ENCODE measurements around the gene LHPP.

The LHPP gene

GRCh38 chr10:124560377-124561105 lies 98.9 kb downstream of the LHPP start:
- H3K9ac ChIP-seq (ENCODE audit: low read length): peak overlapping the region; percentile 59
- peak overlapping the region; percentile 12 for H2BK15ac ChIP-seq (ENCODE audit: low read depth, poor library complexity, severe bottlenecking)
- H4K8ac ChIP-seq (ENCODE audit: low read length): peak overlapping the region; percentile 59
- 39% methylated on average over 18 of the region's 18 CpGs for WGBS
- no peak overlapping the region for H3K27ac ChIP-seq (ENCODE audit: low read length, poor library complexity, severe bottlenecking)
- H2AK5ac ChIP-seq (ENCODE audit: low read length, severe bottlenecking): no peak overlapping the region
- DNase-seq: peak; percentile 72
- H3K4me3 ChIP-seq (ENCODE audit: insufficient read depth in 1 of 2, low read depth in 1 of 2, low read length in 2 of 2): no peak overlapping the region
- H2BK12ac ChIP-seq (ENCODE audit: low read length in 2 of 2): no peak overlapping the region
- H2AFZ ChIP-seq (ENCODE audit: low read depth, low read length): no peak overlapping the region
- no peaks in the 10 kb centered on the region for H3K36me3 ChIP-seq (ENCODE audit: control insufficient read depth in 1 of 2, insufficient read depth in 2 of 2, low read depth in 1 of 2, low read length in 2 of 2)
- peaks cover 4 to 30% of the 10 kb centered on the region in 2 experiments for H3K27me3 ChIP-seq (ENCODE audit: control insufficient read depth in 1 of 2, insufficient read depth in 1 of 2, low read length in 2 of 2)
- H3K79me1 ChIP-seq (replicated peaks; ENCODE audit: low read length, poor library complexity, severe bottlenecking): no peaks in the 10 kb centered on the region
- no peak overlapping the region for H4K91ac ChIP-seq (ENCODE audit: low read length)
- H3K14ac ChIP-seq (ENCODE audit: low read length in 2 of 2): no peak overlapping the region
- H3K9me3 ChIP-seq (ENCODE audit: control insufficient read depth, low read length): no peaks in the 10 kb centered on the region
- H3K4ac ChIP-seq (ENCODE audit: low read depth in 1 of 2, low read length in 2 of 2): no peak overlapping the region
- no peak overlapping the region for H3K23ac ChIP-seq (ENCODE audit: low read length in 2 of 2)
- no peak overlapping the region for H3K18ac ChIP-seq (ENCODE audit: low read depth in 1 of 2, low read length in 2 of 2)
- no peak overlapping the region for H3K4me2 ChIP-seq (ENCODE audit: low read length, poor library complexity, severe bottlenecking)
- H2BK5ac ChIP-seq (ENCODE audit: low read depth, low read length, poor library complexity, severe bottlenecking): no peak overlapping the region
- H3K4me1 ChIP-seq (ENCODE audit: control insufficient read depth, insufficient read depth, low read depth, low read length): peaks cover 7% of the 10 kb centered on the region
- H2BK120ac ChIP-seq (ENCODE audit: low read depth, low read length): peak overlapping the region; percentile 24

DNA sequence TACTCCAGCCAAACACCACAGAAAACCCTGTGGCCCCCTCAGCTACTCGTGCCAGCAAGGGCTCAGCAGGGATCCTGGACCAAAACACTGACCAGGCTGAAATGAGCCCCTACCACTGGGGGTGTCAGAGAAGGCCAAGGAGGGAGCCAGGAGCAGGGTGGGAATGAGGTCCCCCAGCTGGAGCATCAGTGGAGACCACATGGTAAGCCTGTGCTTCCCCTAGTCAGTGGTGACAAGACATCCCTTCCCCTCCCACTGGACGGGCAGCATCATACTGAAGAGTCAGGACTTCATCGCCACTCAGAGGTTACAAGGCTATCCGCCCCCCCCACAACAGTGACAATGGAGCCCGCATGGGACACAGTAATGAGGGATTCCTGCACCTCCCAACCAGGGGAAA lies 99.6 kb downstream of the LHPP start:
- Histone ChIP-seq H3K4me1 (ENCODE audit: control insufficient read depth, insufficient read depth, low read depth, low read length) (peaks cover 8% of the 10 kb centered on the region), H3K36me3 (ENCODE audit: control insufficient read depth in 1 of 2, insufficient read depth in 2 of 2, low read depth in 1 of 2, low read length in 2 of 2) (no peaks in the 10 kb centered on the region), H3K4ac (ENCODE audit: low read depth in 1 of 2, low read length in 2 of 2) (no peak overlapping the region), H2AFZ (ENCODE audit: low read depth, low read length) (no peak overlapping the region), H4K8ac (ENCODE audit: low read length) (no peak overlapping the region), H2BK5ac (ENCODE audit: low read depth, low read length, poor library complexity, severe bottlenecking) (no peak overlapping the region), H4K91ac (ENCODE audit: low read length) (peak overlapping the region; percentile 45), H3K4me3 (ENCODE audit: insufficient read depth in 1 of 2, low read depth in 1 of 2, low read length in 2 of 2) (no peak overlapping the region), H2BK120ac (ENCODE audit: low read depth, low read length) (peak overlapping the region; percentile 24), H3K79me1 (replicated peaks; ENCODE audit: low read length, poor library complexity, severe bottlenecking) (no peaks in the 10 kb centered on the region), H3K18ac (ENCODE audit: low read depth in 1 of 2, low read length in 2 of 2) (peak overlapping the region in 1 of 2 experiments; percentile 48), H3K27me3 (ENCODE audit: control insufficient read depth in 1 of 2, insufficient read depth in 1 of 2, low read length in 2 of 2) (peaks cover 8 to 36% of the 10 kb centered on the region in 2 experiments), H3K4me2 (ENCODE audit: low read length, poor library complexity, severe bottlenecking) (no peak overlapping the region), H3K9ac (ENCODE audit: low read length) (no peak overlapping the region), H2BK12ac (ENCODE audit: low read length in 2 of 2) (peak overlapping the region in 1 of 2 experiments; percentile 45), H3K23ac (ENCODE audit: low read length in 2 of 2) (no peak overlapping the region), H3K27ac (ENCODE audit: low read length, poor library complexity, severe bottlenecking) (no peak overlapping the region), H2BK15ac (ENCODE audit: low read depth, poor library complexity, severe bottlenecking) (no peak overlapping the region), H3K9me3 (ENCODE audit: control insufficient read depth, low read length) (no peaks in the 10 kb centered on the region), H3K14ac (ENCODE audit: low read length in 2 of 2) (no peak overlapping the region), H2AK5ac (ENCODE audit: low read length, severe bottlenecking) (no peak overlapping the region)
- WGBS: 80% methylated on average over 5 of the region's 5 CpGs
- no peak for DNase-seq

GRCh38 chr10:124562425-124563060 lies 100.9 kb downstream of the LHPP start:
- Histone ChIP-seq H2AK5ac (ENCODE audit: low read length, severe bottlenecking) (no peak overlapping the region), H3K79me1 (replicated peaks; ENCODE audit: low read length, poor library complexity, severe bottlenecking) (no peaks in the 10 kb centered on the region), H2BK5ac (ENCODE audit: low read depth, low read length, poor library complexity, severe bottlenecking) (no peak overlapping the region), H2BK12ac (ENCODE audit: low read length in 2 of 2) (no peak overlapping the region), H3K36me3 (ENCODE audit: control insufficient read depth in 1 of 2, insufficient read depth in 2 of 2, low read depth in 1 of 2, low read length in 2 of 2) (no peaks in the 10 kb centered on the region), H3K23ac (ENCODE audit: low read length in 2 of 2) (no peak overlapping the region), H2BK120ac (ENCODE audit: low read depth, low read length) (no peak overlapping the region), H2AFZ (ENCODE audit: low read depth, low read length) (no peak overlapping the region), H3K9me3 (ENCODE audit: control insufficient read depth, low read length) (no peaks in the 10 kb centered on the region), H3K9ac (ENCODE audit: low read length) (no peak overlapping the region), H3K4me1 (ENCODE audit: control insufficient read depth, insufficient read depth, low read depth, low read length) (peaks cover 8% of the 10 kb centered on the region), H4K8ac (ENCODE audit: low read length) (no peak overlapping the region), H3K4me3 (ENCODE audit: insufficient read depth in 1 of 2, low read depth in 1 of 2, low read length in 2 of 2) (no peak overlapping the region), H3K18ac (ENCODE audit: low read depth in 1 of 2, low read length in 2 of 2) (no peak overlapping the region), H2BK15ac (ENCODE audit: low read depth, poor library complexity, severe bottlenecking) (no peak overlapping the region), H3K27ac (ENCODE audit: low read length, poor library complexity, severe bottlenecking) (no peak overlapping the region), H3K27me3 (ENCODE audit: control insufficient read depth in 1 of 2, insufficient read depth in 1 of 2, low read length in 2 of 2) (peaks cover 12 to 44% of the 10 kb centered on the region in 2 experiments), H4K91ac (ENCODE audit: low read length) (no peak overlapping the region), H3K4ac (ENCODE audit: low read depth in 1 of 2, low read length in 2 of 2) (no peak overlapping the region), H3K14ac (ENCODE audit: low read length in 2 of 2) (no peak overlapping the region), H3K4me2 (ENCODE audit: low read length, poor library complexity, severe bottlenecking) (no peak overlapping the region)
- no peak for DNase-seq
- 77% methylated on average over 2 of the region's 7 CpGs for whole genome bisulfite sequencing

- no peak overlapping the region for H3K4ac ChIP-seq (ENCODE audit: low read depth in 1 of 2, low read length in 2 of 2)
- WGBS: 84% methylated on average over 6 of the region's 7 CpGs
- H3K23ac ChIP-seq (ENCODE audit: low read length in 2 of 2): no peak overlapping the region
These were observed 101.9 kb downstream of the LHPP start for GRCh38 chr10:124563320-124564040.

More at GRCh38 chr10:124563320-124564040, 101.9 kb downstream of the LHPP start:
- no peak overlapping the region for H3K9ac ChIP-seq (ENCODE audit: low read length)
- H2BK120ac ChIP-seq (ENCODE audit: low read depth, low read length): no peak overlapping the region
- H4K8ac ChIP-seq (ENCODE audit: low read length): no peak overlapping the region
- no peak overlapping the region for H3K18ac ChIP-seq (ENCODE audit: low read depth in 1 of 2, low read length in 2 of 2)
- H3K36me3 ChIP-seq (ENCODE audit: control insufficient read depth in 1 of 2, insufficient read depth in 2 of 2, low read depth in 1 of 2, low read length in 2 of 2): no peaks in the 10 kb centered on the region
- no peak overlapping the region for H2AFZ ChIP-seq (ENCODE audit: low read depth, low read length)
- no peak overlapping the region for H2BK12ac ChIP-seq (ENCODE audit: low read length in 2 of 2)
- DNase-seq: no peak
- peaks cover 8% of the 10 kb centered on the region for H3K4me1 ChIP-seq (ENCODE audit: control insufficient read depth, insufficient read depth, low read depth, low read length)
- no peak overlapping the region for H2BK5ac ChIP-seq (ENCODE audit: low read depth, low read length, poor library complexity, severe bottlenecking)
- H2AK5ac ChIP-seq (ENCODE audit: low read length, severe bottlenecking): no peak overlapping the region
- no peak overlapping the region for H4K91ac ChIP-seq (ENCODE audit: low read length)
- no peaks in the 10 kb centered on the region for H3K79me1 ChIP-seq (replicated peaks; ENCODE audit: low read length, poor library complexity, severe bottlenecking)
- H2BK15ac ChIP-seq (ENCODE audit: low read depth, poor library complexity, severe bottlenecking): no peak overlapping the region
- no peaks in the 10 kb centered on the region for H3K9me3 ChIP-seq (ENCODE audit: control insufficient read depth, low read length)
- no peak overlapping the region for H3K14ac ChIP-seq (ENCODE audit: low read length in 2 of 2)
- H3K27ac ChIP-seq (ENCODE audit: low read length, poor library complexity, severe bottlenecking): no peak overlapping the region
- no peak overlapping the region for H3K4me3 ChIP-seq (ENCODE audit: insufficient read depth in 1 of 2, low read depth in 1 of 2, low read length in 2 of 2)
- H3K27me3 ChIP-seq (ENCODE audit: control insufficient read depth in 1 of 2, insufficient read depth in 1 of 2, low read length in 2 of 2): peaks cover 12 to 48% of the 10 kb centered on the region in 2 experiments
- H3K4me2 ChIP-seq (ENCODE audit: low read length, poor library complexity, severe bottlenecking): no peak overlapping the region
